Activated CD4-positive, alpha-beta T cell treated with anti-CD3 and anti-CD28 coated beads for 1 hour (primary cell): ENCODE results near the gene CCNL2.
A peak's percentile ranks its signal among the peaks of the same experiment; 100 is the strongest.
"Not testable (repeated sequence)": the region's sequence is repeated elsewhere in the genome, so short reads cannot be mapped to it uniquely, and the experiment has no call there.

Experiments
- DNase-seq: peaks from one replicate; pipeline ENCODE4 v3.0.0-alpha.2; 2020

The CCNL2 gene

GRCh38 chr1:1397839-1398523 lies 1.2 kb downstream of the CCNL2 start:
- no peak for DNase-seq

GRCh38 chr1:1395166-1395565 lies 4.0 kb downstream of the CCNL2 start:
- DNase-seq = no peak

- no peak for DNase-seq
Measured at GRCh38 chr1:1394116-1394515, 5.0 kb downstream of the CCNL2 start.

- no peak for DNase-seq
Measured at GRCh38 chr1:1393428-1393827, 5.7 kb downstream of the CCNL2 start.

- DNase-seq = no peak
Measured at GRCh38 chr1:1393014-1393413, 6.1 kb downstream of the CCNL2 start.

- DNase-seq = no peak
Measured at GRCh38 chr1:1391225-1391624, 7.9 kb downstream of the CCNL2 start.

GRCh38 chr1:1390675-1391074 lies 8.5 kb downstream of the CCNL2 start:
- DNase-seq = no peak

- no peak for DNase-seq
Measured at GRCh38 chr1:1388078-1388472, 11.1 kb downstream of the CCNL2 start.

GRCh38 chr1:1387098-1388077 lies 11.7 kb downstream of the CCNL2 start:
- no peak for DNase-seq

- DNase-seq = no peak
Measured at GRCh38 chr1:1385931-1386330, 13.2 kb downstream of the CCNL2 start.

- not testable (repeated sequence) for DNase-seq
Measured at GRCh38 chr1:1385339-1385738, 13.8 kb downstream of the CCNL2 start.

GRCh38 chr1:1381294-1381693 lies 17.8 kb downstream of the CCNL2 start:
- no peak for DNase-seq

- no peak for DNase-seq
Measured at GRCh38 chr1:1380860-1381259, 18.3 kb downstream of the CCNL2 start.

GRCh38 chr1:1377540-1378205 lies 21.5 kb downstream of the CCNL2 start:
- DNase-seq = no peak

GRCh38 chr1:1376551-1377226 lies 22.4 kb downstream of the CCNL2 start:
- DNase-seq = no peak

GRCh38 chr1:1374929-1375662 lies 24.0 kb downstream of the CCNL2 start, which contains the start of gene AURKAIP1:
Gene AURKAIP1, minus strand, starts transcription at chr1:1375207. Its CDS starts 451 bp downstream, at chr1:1374756.
- DNase-seq = peak; percentile 92

- DNase-seq = no peak
Measured at GRCh38 chr1:1374589-1374928, 24.6 kb downstream of the CCNL2 start.

GRCh38 chr1:1373815-1374588 lies 25.1 kb downstream of the CCNL2 start:
- DNase-seq = no peak

GRCh38 chr1:1373051-1373814 lies 25.9 kb downstream of the CCNL2 start:
- DNase-seq = no peak
